ENCODE measurements around the gene CDON. TPM values are rescaled to one million over a fixed set of nuclear protein-coding genes. Genes with fewer than 3 reads are reported as not detected.

CDON gene
- polyA plus RNA-seq, 3 donors = 0.01 TPM; not detected in 2

- no peak overlapping the region for H2AFZ ChIP-seq (ENCODE audit: insufficient read depth, low read depth, low read length, poor library complexity, severe bottlenecking)
- no peak for DNase-seq
- no peak overlapping the region for H3K9ac ChIP-seq (ENCODE audit: insufficient read depth, low read length, poor library complexity, severe bottlenecking)
- 100% methylated on average over 1 of the region's 3 CpGs for WGBS (ENCODE audit: insufficient coverage)
- TF ChIP-seq CTCF (IDR thresholded peaks at IDR 0.05) = no peak
- H3K4me1 Mint-ChIP-seq = peaks cover 2% of the 10 kb centered on the region
- H3K27me3 Mint-ChIP-seq (ENCODE audit: low read depth in 3 of 3) = peaks cover 3 to 5% (median 4%) of the 10 kb centered on the region in 3 donors
- no peaks in the 10 kb centered on the region for H3K79me2 ChIP-seq (ENCODE audit: insufficient read depth, low read length)
- no peaks in the 10 kb centered on the region for H3K36me3 ChIP-seq (replicated peaks in 1 of 2; ENCODE audit: control insufficient read depth in 1 of 2, insufficient read depth in 2 of 2, low read length in 2 of 2)
- no peaks in the 10 kb centered on the region for H3K36me3 Mint-ChIP-seq
- no peak overlapping the region for H3K4me3 Mint-ChIP-seq
- no peaks in the 10 kb centered on the region for H3K4me1 ChIP-seq (ENCODE audit: control insufficient read depth in 1 of 2, insufficient read depth in 2 of 2, low read length in 2 of 2)
- no peak overlapping the region for H3K4me3 ChIP-seq (replicated peaks in 1 of 3; ENCODE audit: low read depth in 2 of 3, low read length in 3 of 3)
- H3K9me3 Mint-ChIP-seq = no peaks in the 10 kb centered on the region
- H3K9me3 ChIP-seq (replicated peaks in 1 of 2; ENCODE audit: control insufficient read depth in 1 of 2, insufficient read depth in 1 of 2, low read length in 2 of 2) = no peaks in the 10 kb centered on the region
- H3K27ac ChIP-seq (ENCODE audit: low read depth in 1 of 2, low read length in 2 of 2) = no peak overlapping the region
- H4K20me1 ChIP-seq (ENCODE audit: insufficient read depth, low read length) = no peaks in the 10 kb centered on the region
- H3K27me3 ChIP-seq (ENCODE audit: control insufficient read depth in 2 of 2, insufficient read depth in 2 of 2, low read length in 2 of 2) = no peaks in the 10 kb centered on the region
- intact Hi-C loops (cut with micrococcal nuclease) = loop anchor here (5.0 kb wide), 1 partner anchor 270 kb away; no protein-coding TSS in a partner anchor
- no peak overlapping the region for H3K4me2 ChIP-seq (replicated peaks; ENCODE audit: extremely low read depth, low read length, poor library complexity, severe bottlenecking)
- no peak overlapping the region for H3K27ac Mint-ChIP-seq
Measured at GRCh38 chr11:125922156-125922555, 140.5 kb downstream of the CDON start.

GRCh38 chr11:125921042-125921441, 141.6 kb downstream of the CDON start:
- H3K4me3 Mint-ChIP-seq = no peak overlapping the region
- H3K27me3 Mint-ChIP-seq (ENCODE audit: low read depth in 3 of 3) = peaks cover 5 to 7% (median 5%) of the 10 kb centered on the region in 3 donors
- no peak overlapping the region for H3K27ac Mint-ChIP-seq

More at GRCh38 chr11:125921042-125921441, 141.6 kb downstream of the CDON start:
- Histone ChIP-seq H3K27me3 (ENCODE audit: control insufficient read depth in 2 of 2, insufficient read depth in 2 of 2, low read length in 2 of 2) (no peaks in the 10 kb centered on the region), H3K9ac (ENCODE audit: insufficient read depth, low read length, poor library complexity, severe bottlenecking) (no peak overlapping the region), H3K27ac (ENCODE audit: low read depth in 1 of 2, low read length in 2 of 2) (no peak overlapping the region), H2AFZ (ENCODE audit: insufficient read depth, low read depth, low read length, poor library complexity, severe bottlenecking) (no peak overlapping the region), H3K4me3 (replicated peaks in 1 of 3; ENCODE audit: low read depth in 2 of 3, low read length in 3 of 3) (no peak overlapping the region), H3K4me2 (replicated peaks; ENCODE audit: extremely low read depth, low read length, poor library complexity, severe bottlenecking) (no peak overlapping the region), H3K36me3 (replicated peaks in 1 of 2; ENCODE audit: control insufficient read depth in 1 of 2, insufficient read depth in 2 of 2, low read length in 2 of 2) (no peaks in the 10 kb centered on the region), H3K4me1 (ENCODE audit: control insufficient read depth in 1 of 2, insufficient read depth in 2 of 2, low read length in 2 of 2) (no peaks in the 10 kb centered on the region), H4K20me1 (ENCODE audit: insufficient read depth, low read length) (no peaks in the 10 kb centered on the region), H3K9me3 (replicated peaks in 1 of 2; ENCODE audit: control insufficient read depth in 1 of 2, insufficient read depth in 1 of 2, low read length in 2 of 2) (no peaks in the 10 kb centered on the region), H3K79me2 (ENCODE audit: insufficient read depth, low read length) (no peaks in the 10 kb centered on the region)
- DNase-seq = no peak
- no peaks in the 10 kb centered on the region for H3K36me3 Mint-ChIP-seq
- no peak for TF ChIP-seq CTCF (IDR thresholded peaks at IDR 0.05)
- intact Hi-C loops (cut with micrococcal nuclease) = loop anchor here (5.0 kb wide), 1 partner anchor 271 kb away; no protein-coding TSS in a partner anchor
- no CpG with 5 or more reads among the region's 9 CpGs for WGBS (ENCODE audit: insufficient coverage)
- H3K9me3 Mint-ChIP-seq = no peaks in the 10 kb centered on the region
- H3K4me1 Mint-ChIP-seq = peaks cover 2% of the 10 kb centered on the region

Data from CD14-positive monocyte (primary cell).